ENCODE data around the gene ARX. TPM values are rescaled to one million over a fixed set of nuclear protein-coding genes. Genes with fewer than 3 reads are reported as not detected.

Gene ARX
- total and polyA plus RNA-seq, 12 donors = 0.13 TPM; not detected in 11

DNA sequence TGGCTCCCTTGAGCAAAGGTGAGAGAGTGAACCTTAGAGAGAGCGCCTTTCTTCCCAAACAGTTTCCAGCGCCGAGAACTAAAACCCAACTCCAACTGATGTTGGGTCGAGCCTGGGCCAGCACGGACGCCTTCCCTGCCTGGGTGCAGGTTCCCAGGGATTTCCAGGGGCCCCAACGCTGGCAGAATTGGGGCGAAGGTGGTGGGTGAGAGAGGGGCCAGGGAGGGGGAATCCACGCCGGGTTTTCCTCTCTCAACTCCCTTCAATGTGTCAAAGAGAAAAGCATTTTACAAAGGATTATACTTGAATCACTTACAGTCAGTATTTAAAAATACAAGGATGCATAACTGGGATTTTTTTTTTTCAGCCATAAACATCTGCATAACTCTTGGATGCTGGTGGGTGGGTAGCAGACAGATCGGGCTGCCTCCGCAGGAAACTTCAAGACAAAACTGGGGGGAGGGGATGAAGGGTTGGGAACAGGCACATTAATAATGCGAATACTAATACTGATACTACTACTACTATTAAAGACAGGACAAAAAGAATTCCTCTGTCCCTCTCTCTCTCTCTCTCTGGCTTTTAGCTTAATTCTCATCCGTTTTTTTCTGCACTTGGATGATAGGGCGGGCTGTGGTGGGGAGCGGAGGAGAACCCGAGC is 1.3 kb upstream of the ARX start:
- peaks cover 0 to 36% (median 15%) of the 10 kb centered on the region in 9 donors for H3K4me1 ChIP-seq
- intact Hi-C loops (cut with DNase I) = no loop called here
- TF ChIP-seq, protein P1, sequence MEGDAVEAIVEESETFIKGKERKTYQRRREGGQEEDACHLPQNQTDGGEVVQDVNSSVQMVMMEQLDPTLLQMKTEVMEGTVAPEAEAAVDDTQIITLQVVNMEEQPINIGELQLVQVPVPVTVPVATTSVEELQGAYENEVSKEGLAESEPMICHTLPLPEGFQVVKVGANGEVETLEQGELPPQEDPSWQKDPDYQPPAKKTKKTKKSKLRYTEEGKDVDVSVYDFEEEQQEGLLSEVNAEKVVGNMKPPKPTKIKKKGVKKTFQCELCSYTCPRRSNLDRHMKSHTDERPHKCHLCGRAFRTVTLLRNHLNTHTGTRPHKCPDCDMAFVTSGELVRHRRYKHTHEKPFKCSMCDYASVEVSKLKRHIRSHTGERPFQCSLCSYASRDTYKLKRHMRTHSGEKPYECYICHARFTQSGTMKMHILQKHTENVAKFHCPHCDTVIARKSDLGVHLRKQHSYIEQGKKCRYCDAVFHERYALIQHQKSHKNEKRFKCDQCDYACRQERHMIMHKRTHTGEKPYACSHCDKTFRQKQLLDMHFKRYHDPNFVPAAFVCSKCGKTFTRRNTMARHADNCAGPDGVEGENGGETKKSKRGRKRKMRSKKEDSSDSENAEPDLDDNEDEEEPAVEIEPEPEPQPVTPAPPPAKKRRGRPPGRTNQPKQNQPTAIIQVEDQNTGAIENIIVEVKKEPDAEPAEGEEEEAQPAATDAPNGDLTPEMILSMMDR (IDR thresholded peaks at IDR 0.05) = no peak
- H3K27me3 ChIP-seq = peaks cover 13 to 98% (median 94%) of the 10 kb centered on the region in 7 donors
- ATAC-seq (no peak), DNase-seq (no peak)
- H3K4me3 ChIP-seq = no peak overlapping the region
- no peaks in the 10 kb centered on the region for H3K9me3 ChIP-seq
- no peak overlapping the region for H3K27ac ChIP-seq
- 23% methylated on average over 17 of the region's 17 CpGs for WGBS, 2 donors
- no peaks in the 10 kb centered on the region for H3K36me3 ChIP-seq

DNA sequence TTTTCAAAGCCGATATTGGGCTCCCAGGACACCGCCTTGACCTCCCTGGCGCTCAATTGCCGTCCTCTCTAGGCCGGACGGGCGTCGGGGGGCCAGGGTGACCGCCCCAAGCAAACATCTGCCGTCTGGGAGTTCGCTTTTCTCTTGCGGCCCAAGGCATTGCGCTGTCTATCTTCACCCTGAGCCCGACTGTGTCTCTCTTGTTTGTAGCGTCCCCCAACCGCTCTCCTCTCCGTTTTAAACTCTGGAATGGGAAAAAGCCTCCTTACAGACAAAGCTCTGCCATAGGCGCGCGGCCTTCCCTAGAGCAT is 551 bp upstream of the ARX start:
- peaks cover 13 to 98% (median 94%) of the 10 kb centered on the region in 7 donors for H3K27me3 ChIP-seq

DNA sequence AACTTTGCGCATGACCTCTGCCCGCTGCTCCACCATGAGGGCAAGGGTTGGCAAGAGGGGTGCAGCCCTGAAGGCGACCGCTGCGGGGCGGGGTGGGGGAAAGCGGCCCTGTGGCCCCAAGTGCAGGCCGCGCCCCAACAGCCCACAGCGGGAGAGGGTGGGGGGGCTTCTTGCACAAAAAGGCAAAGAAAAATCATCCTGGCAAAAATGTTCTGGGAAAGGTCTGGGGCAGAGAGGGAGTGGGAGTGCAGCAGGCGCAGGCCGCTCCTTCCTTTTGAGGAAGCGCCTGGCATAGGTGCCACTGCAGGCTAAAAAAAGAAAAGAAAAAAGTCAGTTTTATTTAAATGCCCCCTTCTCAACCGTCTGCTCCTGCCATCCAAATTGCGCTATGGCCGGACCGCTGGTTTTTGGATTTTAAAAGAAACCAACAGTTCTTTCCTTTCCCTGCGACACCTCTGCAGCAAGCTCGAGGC is 1.4 kb downstream of the ARX start:
- WGBS, 2 donors = 29 to 39% methylated on average over 19 of the region's 19 CpGs
- peaks cover 4 to 98% (median 92%) of the 10 kb centered on the region in 7 donors for H3K27me3 ChIP-seq
- DNase-seq (no peak), ATAC-seq (no peak)
- no peak overlapping the region for H3K27ac ChIP-seq
- intact Hi-C loops (cut with DNase I) = no loop called here
- H3K4me1 ChIP-seq = peaks cover 0 to 25% (median 8%) of the 10 kb centered on the region in 9 donors
- H3K9me3 ChIP-seq = no peaks in the 10 kb centered on the region
- TF ChIP-seq, protein P1 (IDR thresholded peaks at IDR 0.05) = no peak
- no peaks in the 10 kb centered on the region for H3K36me3 ChIP-seq
- H3K4me3 ChIP-seq = no peak overlapping the region

More for the DNA sequence above, 551 bp upstream of the ARX start:
- Histone ChIP-seq H3K9me3 (no peaks in the 10 kb centered on the region), H3K4me3 (no peak overlapping the region), H3K4me1 (peaks cover 0 to 39% (median 15%) of the 10 kb centered on the region in 9 donors), H3K27ac (no peak overlapping the region), H3K36me3 (no peaks in the 10 kb centered on the region)
- TF ChIP-seq, protein P1 (IDR thresholded peaks at IDR 0.05) = no peak
- DNase-seq (no peak), ATAC-seq (no peak)
- intact Hi-C loops (cut with DNase I) = no loop called here
- 24 to 29% methylated on average over 20 of the region's 20 CpGs for WGBS, 2 donors

DNA sequence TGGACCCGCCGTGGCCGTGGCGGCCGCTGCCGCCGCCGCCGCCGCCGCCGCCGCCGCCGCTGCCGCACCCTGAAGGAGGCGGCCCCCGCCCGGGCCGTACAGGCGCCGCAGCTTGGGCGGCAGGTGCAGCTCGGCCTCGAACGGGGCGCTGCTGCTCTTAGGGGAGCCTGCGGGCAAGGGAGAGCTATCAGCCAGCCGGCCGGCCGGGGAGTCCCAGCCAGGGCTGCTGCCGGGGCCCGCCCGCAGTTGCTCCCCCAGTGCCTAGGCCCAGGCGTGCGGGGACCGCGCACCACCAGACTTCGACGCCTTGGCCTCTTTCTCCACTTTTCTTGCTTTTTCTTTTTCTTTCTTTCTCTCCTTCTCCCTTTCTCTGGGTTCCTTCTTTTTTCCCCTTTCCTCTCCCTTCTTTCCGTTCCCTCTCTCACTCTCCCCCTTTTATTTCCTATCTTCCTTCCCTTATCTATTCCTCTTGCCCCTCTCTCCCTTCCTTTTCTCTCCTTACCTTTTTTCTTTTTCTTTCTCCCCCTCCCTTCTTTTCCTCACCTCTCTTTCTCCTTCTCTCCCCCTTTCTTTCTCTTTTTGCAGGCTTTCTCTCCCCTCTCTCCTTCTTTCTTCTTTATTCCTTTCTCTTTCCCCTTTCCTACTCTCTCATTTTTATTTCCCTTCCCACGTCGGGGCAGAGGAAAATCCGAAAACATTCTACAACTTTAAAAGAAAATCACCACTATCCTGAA is 2.0 kb downstream of the ARX start:
- 5 to 9% methylated on average over 9 to 36 of the region's 44 CpGs for WGBS, 2 donors
- no peak for ATAC-seq

More for the DNA sequence above, 2.0 kb downstream of the ARX start:
- Histone ChIP-seq H3K9me3 (no peaks in the 10 kb centered on the region), H3K4me1 (peaks cover 0 to 25% (median 8%) of the 10 kb centered on the region in 9 donors), H3K27me3 (peaks cover 4 to 98% (median 92%) of the 10 kb centered on the region in 7 donors), H3K4me3 (no peak overlapping the region), H3K27ac (no peak overlapping the region), H3K36me3 (no peaks in the 10 kb centered on the region)
- TF ChIP-seq, protein P1 (IDR thresholded peaks at IDR 0.05) = no peak
- intact Hi-C loops (cut with DNase I) = no loop called here
- DNase-seq = no peak

Data from heart right ventricle (tissue), 16 donors.